Right lobe of liver (tissue), 4 donors: ENCODE data around the gene PCSK7.

ENCODE experiments used
- POLR2A ChIP-seq: fragments of 450-650 bp; IDR thresholded peaks from one replicate; pipeline ENCODE4 v1.6.1; 2017; ENCODE audit warnings: antibody characterized with exemption, mild to moderate bottlenecking
- TF ChIP-seq, protein P1 (sequence below), 4 donors: fragments of 200-600 bp in 3 of 4; fragments of 450-650 bp in 1 of 4; IDR thresholded peaks; one replicate each; pipeline versions ENCODE4 v1.5.1 to v1.8.0; 2016 to 2022; ENCODE audit warnings: antibody characterized with exemption in 4 of 4, mild to moderate bottlenecking in 2 of 4
- donor health status: DM: no; HTN: no; CAD: no.
- donor health status: DM: no; HTN: no; CAD: no.
- donor health status: DM: no; HTN: yes; CAD: no.

DNA sequence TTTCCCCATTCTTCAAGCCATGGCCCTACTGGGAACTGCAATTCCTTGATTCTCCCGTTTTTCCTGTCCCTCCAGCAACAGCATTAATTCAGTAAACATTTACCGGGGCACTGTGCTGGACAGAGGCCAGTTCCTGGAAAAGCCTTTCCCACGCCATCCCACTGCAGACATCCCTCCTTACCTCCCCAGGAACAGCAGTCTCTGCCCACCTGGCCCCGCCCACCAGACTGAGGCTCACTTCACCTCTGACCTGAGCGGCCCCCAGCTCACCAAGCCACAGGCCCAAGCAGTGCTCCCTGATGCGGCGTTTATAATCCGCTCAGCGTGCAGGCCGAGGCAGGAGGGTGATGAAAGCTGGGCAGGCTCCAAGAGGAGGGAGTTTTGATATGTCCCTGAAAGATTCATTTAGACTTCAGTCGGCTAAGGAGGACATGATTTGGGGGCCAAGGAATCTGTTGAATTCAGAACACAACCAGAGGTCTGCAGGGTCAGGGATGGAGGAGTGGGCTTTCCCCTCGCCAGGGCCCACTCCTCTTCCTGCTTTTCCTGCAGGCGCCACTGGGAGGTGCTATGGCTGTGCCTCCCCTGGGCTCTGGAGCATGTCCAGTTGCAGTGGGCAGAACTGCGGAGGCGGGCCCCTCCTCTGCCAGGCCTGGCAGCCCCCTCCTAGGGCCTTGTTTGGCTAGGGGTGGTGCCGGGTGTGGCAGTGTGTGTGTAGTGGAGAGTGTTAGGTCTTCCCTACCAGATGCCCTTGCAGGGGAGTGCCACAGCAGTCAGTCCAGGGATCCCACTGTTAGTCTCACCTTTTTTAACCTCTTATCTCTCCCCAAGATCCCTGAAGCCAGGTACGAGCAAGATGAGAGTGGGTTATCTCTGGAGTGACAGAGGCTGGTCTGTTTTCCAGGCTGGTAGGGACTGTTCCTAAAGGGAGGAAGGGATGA, 34.1 kb downstream of the PCSK7 start:
- TF ChIP-seq, protein P1, sequence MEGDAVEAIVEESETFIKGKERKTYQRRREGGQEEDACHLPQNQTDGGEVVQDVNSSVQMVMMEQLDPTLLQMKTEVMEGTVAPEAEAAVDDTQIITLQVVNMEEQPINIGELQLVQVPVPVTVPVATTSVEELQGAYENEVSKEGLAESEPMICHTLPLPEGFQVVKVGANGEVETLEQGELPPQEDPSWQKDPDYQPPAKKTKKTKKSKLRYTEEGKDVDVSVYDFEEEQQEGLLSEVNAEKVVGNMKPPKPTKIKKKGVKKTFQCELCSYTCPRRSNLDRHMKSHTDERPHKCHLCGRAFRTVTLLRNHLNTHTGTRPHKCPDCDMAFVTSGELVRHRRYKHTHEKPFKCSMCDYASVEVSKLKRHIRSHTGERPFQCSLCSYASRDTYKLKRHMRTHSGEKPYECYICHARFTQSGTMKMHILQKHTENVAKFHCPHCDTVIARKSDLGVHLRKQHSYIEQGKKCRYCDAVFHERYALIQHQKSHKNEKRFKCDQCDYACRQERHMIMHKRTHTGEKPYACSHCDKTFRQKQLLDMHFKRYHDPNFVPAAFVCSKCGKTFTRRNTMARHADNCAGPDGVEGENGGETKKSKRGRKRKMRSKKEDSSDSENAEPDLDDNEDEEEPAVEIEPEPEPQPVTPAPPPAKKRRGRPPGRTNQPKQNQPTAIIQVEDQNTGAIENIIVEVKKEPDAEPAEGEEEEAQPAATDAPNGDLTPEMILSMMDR (IDR thresholded peaks at IDR 0.05): peak in 3 of 4 donors; percentile 22 to 34 (median 31)
- no peak for TF ChIP-seq POLR2A
